GM18861 (cell line): ENCODE results near the gene CMTM8.

ENCODE experiments used
- ATAC-seq: cut with Tn5 transposase; IDR thresholded peaks from one replicate; pipeline ENCODE4 v1.9.1; 2021; ENCODE audit not compliant: unreplicated experiment

Gene CMTM8

GRCh38 chr3:32325927-32326326 is 87.4 kb downstream of the CMTM8 start:
- no peak for ATAC-seq

DNA sequence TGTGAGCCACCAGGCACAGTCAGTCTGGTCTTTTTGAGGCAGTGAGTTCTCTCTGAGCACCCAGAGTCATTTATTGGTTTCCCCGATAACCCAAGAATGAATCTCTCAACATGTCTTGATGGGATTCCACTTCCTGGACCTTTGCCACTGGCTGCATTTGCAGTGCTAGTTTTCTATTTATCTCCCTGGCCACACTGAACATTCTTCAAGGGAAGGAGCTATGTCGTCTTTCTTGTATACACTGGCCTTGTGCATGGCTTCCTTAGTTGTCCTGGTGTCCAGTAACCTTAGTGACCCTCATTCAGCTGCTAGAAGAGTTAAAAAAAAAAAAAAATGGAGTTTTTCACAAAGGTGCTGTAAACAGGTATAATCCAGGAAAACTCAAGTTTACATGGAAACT is 88.3 kb downstream of the CMTM8 start:
- no peak for ATAC-seq

DNA sequence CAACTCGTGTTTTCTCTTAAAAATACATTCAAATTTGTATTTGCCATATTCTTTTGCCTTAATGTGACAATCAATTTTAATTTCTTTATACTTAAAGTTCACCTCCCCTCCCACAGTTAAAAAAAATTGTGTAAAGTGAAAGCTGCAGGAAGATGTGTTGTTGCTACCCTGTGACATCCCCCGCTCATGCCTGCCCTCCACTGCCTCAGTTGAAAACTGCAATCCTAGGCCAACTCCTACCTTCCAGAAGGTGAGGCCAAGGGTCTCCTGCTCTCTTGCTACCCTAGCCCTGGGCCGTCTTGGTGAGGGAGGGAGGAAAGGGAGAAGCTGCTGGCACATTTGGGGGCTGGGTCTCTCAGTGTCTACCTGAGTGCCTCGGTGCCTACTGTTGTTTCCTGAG is 96.2 kb downstream of the CMTM8 start:
- no peak for ATAC-seq

DNA sequence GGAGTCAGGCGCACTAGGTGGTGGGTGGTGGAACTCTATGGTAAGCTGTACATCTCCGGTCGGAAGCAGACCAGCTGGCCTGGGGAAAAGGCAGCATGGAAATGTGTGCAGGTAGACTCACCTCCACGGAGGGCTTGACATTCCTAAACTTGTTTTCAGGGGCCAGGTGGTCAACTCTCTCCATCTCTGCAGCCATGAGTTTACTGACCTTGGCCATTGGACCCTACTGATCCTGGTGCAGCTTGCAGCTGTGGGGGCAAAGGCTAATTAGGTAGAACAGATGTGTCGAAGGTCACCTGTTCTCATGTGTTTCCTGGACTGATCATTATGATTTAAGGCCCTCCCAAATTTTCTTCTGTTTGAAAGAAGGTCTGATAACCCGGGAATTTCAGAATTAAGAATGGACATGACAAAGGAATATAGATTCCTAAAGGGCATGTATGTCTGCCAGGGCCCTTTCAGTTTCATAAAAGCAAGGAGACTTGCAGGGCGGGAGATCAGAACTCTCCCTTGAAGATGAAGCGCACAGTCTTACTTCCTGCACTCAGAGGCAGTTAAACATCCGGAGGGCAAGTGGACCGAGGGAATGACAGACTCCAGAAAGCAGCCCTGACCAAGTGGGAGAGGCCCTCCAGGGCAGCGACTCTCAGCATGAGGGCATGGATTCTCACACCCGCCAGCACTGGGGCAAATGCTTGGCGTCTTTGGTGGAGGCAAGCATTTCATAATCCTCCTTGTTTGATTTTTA is 97.1 kb downstream of the CMTM8 start:
- ATAC-seq: no peak

- no peak for ATAC-seq
Measured at GRCh38 chr3:32336113-32336498, 97.6 kb downstream of the CMTM8 start.

GRCh38 chr3:32337505-32337904 is 99.0 kb downstream of the CMTM8 start:
- ATAC-seq: no peak

DNA sequence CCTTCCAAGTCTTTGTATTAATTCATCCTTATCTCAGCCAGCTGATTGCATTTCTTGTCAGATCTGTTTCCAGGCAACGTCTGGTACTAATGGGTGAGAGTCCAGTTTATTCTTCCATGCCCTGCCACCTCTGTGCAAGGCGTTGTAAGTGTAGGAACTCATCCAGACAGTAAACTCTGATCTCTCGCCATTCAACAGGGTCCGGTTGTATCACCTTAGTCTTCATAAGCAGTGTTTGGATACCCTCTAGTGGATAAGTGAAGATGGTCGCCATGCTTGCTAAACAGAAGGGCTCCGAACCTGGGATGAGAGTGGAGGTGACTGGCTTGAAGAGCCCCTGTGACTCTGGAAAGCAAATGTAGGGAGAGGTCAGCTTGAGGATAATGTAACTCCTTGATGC is 101.6 kb downstream of the CMTM8 start:
- ATAC-seq: no peak

DNA sequence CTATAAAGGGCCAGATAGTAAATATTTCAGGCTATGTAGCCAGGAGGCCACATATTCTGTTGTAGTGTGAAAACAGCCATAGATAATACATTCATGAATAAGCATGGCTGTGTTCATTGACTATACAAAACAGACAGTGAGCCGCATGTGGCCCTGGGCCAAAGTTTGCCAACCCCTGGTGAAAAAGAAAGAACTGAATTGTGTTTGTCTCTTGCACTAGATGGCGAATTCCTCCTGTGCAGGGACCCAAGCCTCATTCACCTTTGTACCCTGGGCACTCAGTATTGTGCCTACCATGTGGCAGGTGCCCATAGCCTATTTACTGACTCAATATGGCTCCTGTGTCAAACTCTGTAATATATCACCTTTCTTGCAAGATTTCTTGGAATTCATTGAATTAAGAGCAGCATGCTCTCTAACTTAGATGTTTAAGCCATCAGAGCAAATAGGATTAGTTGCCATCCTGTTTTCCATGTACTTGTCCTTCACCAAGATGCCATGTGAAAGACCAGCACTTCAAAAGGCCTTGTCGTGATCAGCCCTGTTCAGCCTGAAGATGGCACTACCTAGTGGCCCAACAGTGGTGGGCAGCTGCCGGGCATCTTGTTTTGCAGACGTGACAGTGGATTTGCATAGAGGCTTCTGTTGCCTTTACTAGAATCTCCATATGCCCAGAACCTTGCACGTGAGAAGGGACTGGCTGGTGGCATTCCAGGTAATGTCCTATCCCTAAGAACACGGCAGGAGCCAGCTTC is 102.3 kb downstream of the CMTM8 start:
- ATAC-seq: no peak

DNA sequence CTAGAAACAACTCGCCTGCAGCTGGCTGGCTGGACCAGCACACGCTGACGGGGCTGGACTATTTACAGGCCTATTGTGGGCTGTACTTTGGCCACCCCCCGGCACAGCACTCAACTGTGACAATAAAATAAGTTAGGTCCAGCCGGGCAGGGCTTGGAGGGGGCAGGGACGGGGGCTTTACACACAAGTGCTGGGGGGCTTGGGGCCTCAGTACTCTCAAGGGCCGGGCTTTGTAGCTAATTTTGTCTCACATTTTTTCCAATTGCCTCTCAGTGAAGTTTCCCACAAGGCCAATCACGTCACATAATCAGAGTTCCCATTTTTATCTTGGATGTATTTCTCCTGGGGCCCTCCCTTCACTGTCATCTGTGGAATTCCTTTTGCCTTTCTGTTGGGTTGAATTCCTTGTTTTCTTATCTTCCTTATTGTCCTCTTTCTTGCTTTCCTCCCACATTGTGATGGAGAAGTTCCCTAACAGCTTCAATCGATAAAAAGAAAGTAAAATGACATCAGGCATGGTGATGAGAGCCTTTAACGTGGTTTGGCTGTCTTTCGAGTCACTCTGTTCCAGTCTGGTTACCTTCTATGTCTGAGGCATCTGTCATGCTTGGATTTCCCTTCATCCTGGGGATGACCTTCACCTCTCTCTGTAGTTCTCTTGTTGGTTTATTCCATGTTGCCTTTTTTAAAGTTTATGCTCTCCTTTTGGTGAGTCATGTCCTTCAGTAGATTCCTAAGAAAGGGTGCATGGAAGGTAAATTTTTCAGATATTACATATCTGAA is 109.1 kb downstream of the CMTM8 start:
- no peak for ATAC-seq

GRCh38 chr3:32349184-32349583 is 110.7 kb downstream of the CMTM8 start:
- ATAC-seq: no peak

- no peak for ATAC-seq
Measured at GRCh38 chr3:32352563-32352962, 114.1 kb downstream of the CMTM8 start.

DNA sequence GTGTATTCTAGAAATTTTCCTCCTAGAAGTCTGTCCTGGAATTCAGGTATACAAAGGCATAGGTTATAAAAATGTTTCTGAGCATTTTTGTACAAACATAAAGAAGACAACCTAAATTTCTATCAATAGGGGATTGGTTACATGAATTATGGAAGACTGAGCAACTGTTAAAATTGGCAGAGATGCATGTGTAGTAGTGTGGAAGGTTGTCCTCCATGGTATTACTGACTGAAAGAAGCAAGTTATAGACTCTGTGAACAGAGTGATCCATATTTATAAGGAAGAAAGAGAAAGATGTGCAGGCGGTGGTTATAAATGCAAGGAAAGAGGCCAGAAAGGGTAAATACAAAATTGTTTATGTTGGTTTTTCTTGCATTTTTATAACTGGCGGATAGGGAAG is 114.9 kb downstream of the CMTM8 start:
- no peak for ATAC-seq

DNA sequence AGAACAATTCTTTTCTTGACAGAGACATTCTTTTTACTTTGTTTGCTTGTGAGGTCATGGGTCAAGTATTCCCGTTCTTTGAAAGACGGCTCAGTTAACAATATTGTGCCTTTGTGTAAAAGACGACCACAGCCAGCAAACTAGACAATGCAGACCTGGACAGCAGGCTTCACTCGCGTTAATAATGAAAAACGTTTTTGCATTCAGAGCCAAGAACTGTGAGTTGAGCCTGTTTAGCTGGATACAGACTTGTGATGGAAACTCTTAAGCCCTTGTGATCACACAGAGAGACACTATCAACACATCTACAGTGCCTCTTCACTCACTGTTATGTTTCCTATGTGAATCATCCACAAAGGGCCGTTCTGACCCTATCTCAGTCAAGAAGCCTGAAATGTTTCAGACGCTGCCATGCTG is 115.9 kb downstream of the CMTM8 start:
- no peak for ATAC-seq

GRCh38 chr3:32355751-32356291 is 117.3 kb downstream of the CMTM8 start:
- no peak for ATAC-seq

DNA sequence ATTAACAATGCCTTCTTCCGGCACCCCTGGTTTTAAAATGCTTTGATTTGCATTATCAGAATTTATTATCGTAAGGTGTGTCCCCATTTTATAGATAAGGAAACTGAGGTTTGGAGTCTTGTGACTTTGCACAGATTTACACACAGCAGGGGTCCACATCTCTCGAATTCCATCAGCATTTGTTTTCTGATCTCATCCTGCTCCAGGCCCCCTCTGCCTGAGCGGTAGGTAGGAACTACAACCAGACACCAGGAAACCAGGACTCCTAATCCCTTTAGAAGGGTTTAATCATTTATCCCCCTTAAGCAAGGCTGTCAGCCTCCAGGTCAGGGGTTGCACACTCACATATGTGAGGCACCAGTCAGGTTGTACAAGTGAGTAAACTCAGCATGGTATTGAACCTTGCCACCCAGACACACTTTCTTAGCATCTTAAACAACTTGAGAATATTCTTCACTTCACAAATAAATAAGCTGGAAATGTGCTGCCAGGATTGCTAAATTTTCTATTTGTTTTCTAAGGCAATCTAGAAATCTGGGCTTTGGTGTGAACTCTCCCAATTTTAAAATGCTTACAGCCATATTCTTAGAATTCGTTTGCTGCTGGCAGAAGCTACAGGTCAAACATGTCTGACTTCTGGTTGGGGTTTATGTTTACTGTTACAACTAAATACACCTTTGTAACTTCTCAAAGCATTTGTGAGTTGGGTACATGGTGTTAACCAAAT is 121.4 kb downstream of the CMTM8 start:
- ATAC-seq: no peak

DNA sequence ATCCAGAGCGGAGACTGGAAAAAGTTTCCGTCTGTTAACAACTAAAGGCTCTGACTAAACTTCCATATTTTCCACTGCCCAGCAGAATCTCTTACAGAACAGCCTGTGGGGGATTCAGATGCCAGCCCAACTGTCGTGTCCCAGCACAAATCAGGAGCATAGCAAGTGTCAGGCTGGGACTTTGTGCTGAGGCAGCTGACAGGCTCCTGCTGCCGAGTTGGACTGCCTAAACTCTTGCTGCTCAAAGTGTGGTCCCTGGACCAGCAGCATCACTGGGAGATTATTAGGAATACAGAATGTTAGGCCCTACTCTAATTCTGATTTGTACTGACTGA is 122.0 kb downstream of the CMTM8 start:
- no peak for ATAC-seq

DNA sequence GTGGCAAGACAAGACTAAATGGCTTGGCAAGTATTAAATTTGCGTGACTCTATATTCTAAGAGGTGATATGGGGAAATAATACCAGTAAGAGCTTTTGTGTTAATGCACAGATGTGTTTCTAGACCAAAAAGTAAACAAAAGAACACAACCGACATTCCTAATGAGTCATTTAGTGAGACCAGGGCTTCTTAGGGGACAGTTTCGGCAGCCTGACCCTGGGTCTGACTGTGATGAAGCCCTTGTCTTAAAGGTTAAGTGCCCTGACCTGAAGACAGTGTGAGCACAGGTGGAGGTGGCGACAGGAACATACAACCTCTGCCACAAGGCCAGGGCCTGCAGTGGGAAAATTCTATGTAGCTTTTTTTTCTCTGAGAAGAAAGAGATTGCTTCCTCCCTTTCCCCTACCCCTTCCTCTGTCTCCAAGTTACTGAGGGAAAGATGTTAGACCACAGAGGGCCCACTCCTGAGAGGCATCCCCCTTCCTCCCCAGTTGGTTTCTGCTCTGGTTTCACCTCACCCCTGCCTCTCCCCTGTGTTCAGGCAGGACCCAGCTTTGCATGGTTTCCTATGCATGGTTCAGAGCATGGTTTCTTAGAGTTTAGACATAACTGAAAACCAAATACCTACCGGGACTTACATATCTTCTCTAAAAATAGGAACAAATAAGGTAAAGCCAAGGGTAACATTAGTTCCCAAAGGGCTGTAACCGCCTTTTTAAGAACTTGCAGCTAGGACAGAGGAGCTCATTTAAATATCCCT is 128.3 kb downstream of the CMTM8 start:
- ATAC-seq: no peak

DNA sequence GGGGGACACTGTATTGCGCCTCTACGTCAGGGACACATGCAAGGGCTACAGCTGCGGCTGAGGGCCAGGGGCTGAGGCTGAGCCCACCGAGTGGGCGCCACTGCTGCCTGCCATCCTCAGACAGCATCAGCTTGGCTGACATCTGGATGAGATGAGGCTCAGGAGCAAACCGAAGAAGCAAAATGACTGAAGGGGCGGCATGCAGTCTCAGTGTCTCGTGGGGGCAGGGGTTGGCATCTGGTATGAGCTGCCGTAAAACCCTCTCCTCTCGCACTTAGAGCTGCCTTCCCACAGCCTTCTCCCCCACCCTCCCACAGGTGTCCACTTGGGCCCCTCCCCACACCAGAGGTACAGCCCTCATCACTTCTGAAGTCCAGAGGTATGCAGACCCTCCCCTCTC is 129.0 kb downstream of the CMTM8 start:
- no peak for ATAC-seq

DNA sequence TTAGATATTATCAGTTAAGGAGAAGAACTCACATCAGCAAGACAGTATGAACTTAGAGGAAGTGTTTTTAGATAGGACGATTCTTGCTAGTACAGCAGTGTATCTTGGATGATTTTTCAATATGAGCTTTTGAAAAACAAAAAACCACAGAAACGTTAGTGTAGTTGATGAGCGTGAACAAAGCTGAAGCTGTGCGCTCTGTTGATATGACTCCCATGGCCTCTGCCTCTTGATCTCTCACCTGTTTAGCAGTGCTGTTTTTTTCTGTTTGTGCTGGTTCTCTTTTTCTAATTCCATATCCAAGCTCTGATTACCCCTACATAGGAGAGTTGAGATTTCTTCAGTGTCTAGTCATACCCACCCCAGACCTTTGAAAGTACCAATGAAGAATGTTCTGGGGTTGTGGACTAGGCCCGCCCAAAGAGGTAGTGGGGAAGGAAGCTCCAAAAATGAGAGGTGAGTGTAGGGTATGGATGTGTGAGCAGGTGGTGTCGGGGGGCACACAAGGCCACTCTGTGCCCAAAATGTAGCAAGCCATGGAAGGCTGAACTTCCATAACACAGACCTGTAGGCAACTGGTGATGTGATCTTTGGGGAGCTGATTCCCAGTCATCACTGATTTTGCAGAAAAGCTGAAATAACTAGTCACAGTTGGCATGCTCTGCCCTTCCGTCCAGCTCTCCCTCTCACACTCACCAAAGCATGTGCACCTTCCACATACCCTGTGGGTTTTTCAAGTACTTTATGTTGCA is 133.2 kb downstream of the CMTM8 start:
- no peak for ATAC-seq

DNA sequence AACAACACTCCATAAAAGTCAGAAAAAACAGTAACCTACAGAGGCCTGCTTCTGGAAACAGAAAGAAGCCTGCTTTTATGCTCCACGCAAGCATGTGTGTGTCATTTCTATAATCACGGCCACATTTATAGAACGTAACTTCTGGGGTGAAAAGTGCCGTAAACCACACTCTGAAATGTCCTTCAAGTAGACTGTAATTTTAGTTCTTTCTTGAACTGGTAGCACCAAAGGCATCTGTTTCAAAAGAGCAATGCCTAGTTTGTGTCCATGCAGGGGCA is 133.7 kb downstream of the CMTM8 start:
- ATAC-seq: no peak
